IMR-90 (cell line): ENCODE measurements around the gene ATOSA.

Experiments
- CEBPB ChIP-seq: IDR thresholded peaks from 2 replicates; pipeline ENCODE4 v1.6.1; 2012; ENCODE audit warnings: low read depth, low read length, improper control_type of control experiment
- CHD1 ChIP-seq: IDR thresholded peaks from 2 replicates; pipeline ENCODE4 v1.6.1; 2012; ENCODE audit warnings: low read depth, low read length, improper control_type of control experiment
- FOS ChIP-seq: fragments of 150-350 bp; IDR thresholded peaks from 2 replicates; pipeline ENCODE4 v1.6.1; 2016; ENCODE audit warnings: low read depth, low read length
- MAFK ChIP-seq: IDR thresholded peaks from 2 replicates; pipeline ENCODE4 v1.6.1; 2012; ENCODE audit warnings: low read depth, low read length, improper control_type of control experiment
- MXI1 ChIP-seq: IDR thresholded peaks from 2 replicates; pipeline ENCODE4 v1.6.1; 2012; ENCODE audit warnings: low read depth, mild to moderate bottlenecking, low read length, moderate library complexity, borderline replicate concordance
- POLR2A ChIP-seq: IDR thresholded peaks from 2 replicates; pipeline ENCODE4 v1.6.1; 2012; ENCODE audit warnings: mild to moderate bottlenecking, low read depth, low read length
- RAD21 ChIP-seq: IDR thresholded peaks from 2 replicates; pipeline ENCODE4 v1.6.1; 2012; ENCODE audit warnings: low read length, improper control_type of control experiment
- RFX5 ChIP-seq: IDR thresholded peaks from 2 replicates; pipeline ENCODE4 v1.8.0; 2012; ENCODE audit warnings: low read depth, mild to moderate bottlenecking, low read length, moderate library complexity
- SMC3 ChIP-seq: fragments of 150-350 bp; IDR thresholded peaks from 2 replicates; pipeline ENCODE4 v1.6.1; 2016; ENCODE audit warnings: low read depth, mild to moderate bottlenecking, antibody characterized with exemption, low read length, moderate library complexity
- TF ChIP-seq, protein P1 (sequence below): conservative IDR thresholded peaks from 2 replicates; pipeline ENCODE4 v1.5.1; 2012; ENCODE audit warnings: mild to moderate bottlenecking, low read depth, low read length, improper control_type of control experiment
- TF ChIP-seq, protein P2 (sequence below): fragments of 150-350 bp; IDR thresholded peaks from 2 replicates; pipeline ENCODE4 v1.6.1; 2016; ENCODE audit warnings: low read depth, mild to moderate bottlenecking, low read length, moderate library complexity, borderline replicate concordance
- TF ChIP-seq, protein P3 (sequence below): fragments of 150-350 bp; IDR thresholded peaks from 2 replicates; pipeline ENCODE4 v1.6.1; 2017; ENCODE audit warnings: mild to moderate bottlenecking, antibody characterized with exemption, low read length, low read depth

DNA sequence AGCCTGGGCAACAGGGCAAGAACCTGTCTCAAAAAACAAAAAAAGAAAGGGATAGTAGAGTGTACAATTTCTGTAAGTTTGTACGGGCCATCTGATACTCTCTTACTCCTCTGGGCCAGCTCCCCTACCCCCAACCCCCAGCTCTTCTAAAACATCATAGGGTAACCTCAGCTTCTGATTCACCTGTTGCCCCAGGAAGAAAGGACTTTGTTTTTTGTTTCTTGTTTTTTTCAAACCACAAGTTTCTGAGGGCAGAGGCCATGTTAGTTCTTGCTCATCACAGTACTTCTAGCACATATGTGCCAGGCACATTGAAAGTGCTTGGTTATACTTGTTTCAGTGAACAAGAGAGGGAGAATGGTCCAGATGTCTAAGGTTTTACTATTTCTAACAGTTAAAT lies 20.2 kb downstream of the ATOSA start:
- TF ChIP-seq POLR2A = no peak
- TF ChIP-seq, protein P1, sequence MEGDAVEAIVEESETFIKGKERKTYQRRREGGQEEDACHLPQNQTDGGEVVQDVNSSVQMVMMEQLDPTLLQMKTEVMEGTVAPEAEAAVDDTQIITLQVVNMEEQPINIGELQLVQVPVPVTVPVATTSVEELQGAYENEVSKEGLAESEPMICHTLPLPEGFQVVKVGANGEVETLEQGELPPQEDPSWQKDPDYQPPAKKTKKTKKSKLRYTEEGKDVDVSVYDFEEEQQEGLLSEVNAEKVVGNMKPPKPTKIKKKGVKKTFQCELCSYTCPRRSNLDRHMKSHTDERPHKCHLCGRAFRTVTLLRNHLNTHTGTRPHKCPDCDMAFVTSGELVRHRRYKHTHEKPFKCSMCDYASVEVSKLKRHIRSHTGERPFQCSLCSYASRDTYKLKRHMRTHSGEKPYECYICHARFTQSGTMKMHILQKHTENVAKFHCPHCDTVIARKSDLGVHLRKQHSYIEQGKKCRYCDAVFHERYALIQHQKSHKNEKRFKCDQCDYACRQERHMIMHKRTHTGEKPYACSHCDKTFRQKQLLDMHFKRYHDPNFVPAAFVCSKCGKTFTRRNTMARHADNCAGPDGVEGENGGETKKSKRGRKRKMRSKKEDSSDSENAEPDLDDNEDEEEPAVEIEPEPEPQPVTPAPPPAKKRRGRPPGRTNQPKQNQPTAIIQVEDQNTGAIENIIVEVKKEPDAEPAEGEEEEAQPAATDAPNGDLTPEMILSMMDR = no peak
- TF ChIP-seq, protein P2, sequence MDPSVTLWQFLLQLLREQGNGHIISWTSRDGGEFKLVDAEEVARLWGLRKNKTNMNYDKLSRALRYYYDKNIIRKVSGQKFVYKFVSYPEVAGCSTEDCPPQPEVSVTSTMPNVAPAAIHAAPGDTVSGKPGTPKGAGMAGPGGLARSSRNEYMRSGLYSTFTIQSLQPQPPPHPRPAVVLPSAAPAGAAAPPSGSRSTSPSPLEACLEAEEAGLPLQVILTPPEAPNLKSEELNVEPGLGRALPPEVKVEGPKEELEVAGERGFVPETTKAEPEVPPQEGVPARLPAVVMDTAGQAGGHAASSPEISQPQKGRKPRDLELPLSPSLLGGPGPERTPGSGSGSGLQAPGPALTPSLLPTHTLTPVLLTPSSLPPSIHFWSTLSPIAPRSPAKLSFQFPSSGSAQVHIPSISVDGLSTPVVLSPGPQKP = no peak
- TF ChIP-seq MAFK = no peak
- TF ChIP-seq CHD1 = no peak
- TF ChIP-seq MXI1 = no peak
- TF ChIP-seq, protein P3, sequence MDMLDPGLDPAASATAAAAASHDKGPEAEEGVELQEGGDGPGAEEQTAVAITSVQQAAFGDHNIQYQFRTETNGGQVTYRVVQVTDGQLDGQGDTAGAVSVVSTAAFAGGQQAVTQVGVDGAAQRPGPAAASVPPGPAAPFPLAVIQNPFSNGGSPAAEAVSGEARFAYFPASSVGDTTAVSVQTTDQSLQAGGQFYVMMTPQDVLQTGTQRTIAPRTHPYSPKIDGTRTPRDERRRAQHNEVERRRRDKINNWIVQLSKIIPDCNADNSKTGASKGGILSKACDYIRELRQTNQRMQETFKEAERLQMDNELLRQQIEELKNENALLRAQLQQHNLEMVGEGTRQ = no peak
- no peak for TF ChIP-seq RAD21
- no peak for TF ChIP-seq SMC3
- TF ChIP-seq CEBPB = no peak
- no peak for TF ChIP-seq FOS
- no peak for TF ChIP-seq RFX5
